GM12873 (cell line): Measurements from ENCODE around the gene ARGFX.

ENCODE experiments used
- CTCF ChIP-seq: IDR thresholded peaks from 2 replicates; pipeline ENCODE4 v1.5.1; 2012; ENCODE audit warnings: low read depth, mild to moderate bottlenecking, moderate library complexity, low read length, control low read depth; ENCODE audit not compliant: insufficient read depth; ENCODE audit errors: missing control alignments

The ARGFX gene

DNA sequence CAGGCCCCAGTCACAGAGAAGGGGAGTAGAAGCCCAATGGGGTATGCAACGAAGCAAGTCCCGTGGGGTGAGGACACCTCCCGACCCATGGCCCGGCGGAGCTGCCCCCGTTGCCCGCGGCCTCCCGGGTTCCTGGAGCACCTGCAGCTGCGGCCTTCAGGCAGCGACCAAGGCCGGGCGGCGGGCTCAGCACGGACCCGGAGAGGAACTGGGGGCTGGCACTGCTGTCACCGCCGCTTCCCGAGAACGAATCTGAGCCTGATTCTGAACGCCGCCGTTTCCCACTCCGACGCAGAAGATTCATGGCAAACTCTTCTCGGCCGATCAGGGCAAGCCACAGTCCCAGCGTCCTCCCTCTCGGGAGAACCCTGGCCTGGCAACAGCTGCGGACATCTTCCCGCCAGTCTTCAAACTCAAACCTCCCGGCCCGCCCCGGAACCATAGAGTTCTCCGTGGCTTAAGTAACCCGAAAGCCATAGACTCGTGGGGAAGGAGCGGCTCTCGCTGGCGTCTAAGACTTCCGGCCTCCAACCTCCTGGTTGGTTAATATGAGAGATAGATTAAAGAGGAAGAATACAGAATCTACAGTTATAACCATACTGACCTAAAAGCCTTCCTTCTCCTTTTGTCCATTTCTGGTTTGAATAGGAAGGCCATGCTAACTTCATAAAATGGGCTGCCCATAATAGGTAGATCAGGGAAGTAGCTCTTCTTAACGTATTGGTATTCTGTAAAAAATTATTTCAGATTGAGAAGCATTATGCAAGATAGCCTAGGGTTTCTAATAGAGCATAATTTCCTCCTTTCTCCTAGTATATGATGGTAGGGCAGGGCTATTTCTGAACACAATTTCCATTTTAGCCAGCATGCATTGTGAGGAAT is 21.9 kb upstream of the ARGFX start, which contains the start of gene POLQ:
Gene POLQ (minus strand): TSS at position 415 of the 882 bp plus-strand sequence. CDS start 111 bp downstream, at position 304.
- TF ChIP-seq CTCF: no peak

DNA sequence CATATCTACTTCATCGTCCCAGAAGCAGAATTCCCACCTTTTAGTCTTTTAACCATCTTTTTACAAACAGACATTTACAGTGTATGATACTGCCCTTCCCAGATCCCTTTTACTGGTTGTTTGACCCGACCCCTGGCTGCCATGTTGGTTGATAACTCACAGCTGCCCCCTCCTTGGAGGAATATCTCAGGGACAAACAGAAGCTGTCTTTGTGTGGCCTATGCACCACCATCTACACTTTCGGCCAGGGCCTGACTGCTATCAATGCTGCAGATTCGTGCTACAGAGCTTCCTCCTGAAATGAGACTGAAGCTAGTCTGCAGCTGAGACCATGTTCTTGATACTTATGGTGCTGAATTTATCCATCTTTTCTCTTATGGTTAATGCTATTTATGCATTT is 15.4 kb upstream of the ARGFX start:
- TF ChIP-seq CTCF: no peak

DNA sequence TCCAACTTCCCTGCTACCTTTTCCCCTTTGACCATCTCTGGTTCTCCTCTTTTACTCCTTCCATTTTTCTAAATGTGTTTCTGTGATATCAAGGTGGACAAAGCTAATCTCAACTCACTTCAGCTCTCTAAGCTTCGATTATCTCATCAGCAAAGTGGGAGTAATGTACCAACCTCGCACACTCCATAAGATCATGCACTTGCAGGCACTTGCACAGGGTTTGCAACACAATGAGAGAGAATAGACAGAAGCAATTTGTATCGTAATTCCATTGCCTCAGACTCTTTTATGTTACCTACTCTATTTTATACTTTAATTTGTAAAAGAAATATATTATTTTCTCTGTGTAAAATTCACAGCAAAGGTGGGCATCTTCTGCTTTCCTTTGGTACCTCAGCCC is 15.0 kb upstream of the ARGFX start:
- no peak for TF ChIP-seq CTCF

GRCh38 chr3:121557426-121557934 is 10.3 kb upstream of the ARGFX start:
- TF ChIP-seq CTCF: no peak

- no peak for TF ChIP-seq CTCF
Measured at GRCh38 chr3:121562148-121562547, 5.6 kb upstream of the ARGFX start.

DNA sequence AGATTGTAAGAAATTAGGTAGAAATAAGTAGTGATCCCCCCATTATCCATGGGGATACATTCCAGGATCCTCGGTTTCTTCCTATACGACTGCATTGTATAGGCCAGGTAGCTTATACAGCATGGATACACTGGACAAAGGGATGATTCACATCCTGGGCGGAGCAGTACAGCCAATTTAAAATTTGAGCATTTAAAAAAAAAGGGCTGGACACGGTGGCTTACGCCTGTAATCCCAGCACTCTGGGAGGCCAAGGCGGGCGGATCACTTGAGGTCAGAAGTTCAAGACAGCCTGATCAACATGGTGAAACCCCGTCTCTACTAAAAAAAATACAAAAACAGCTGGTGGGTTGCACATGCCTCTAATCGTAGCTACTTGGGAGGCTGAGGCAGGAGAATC is 976 bp upstream of the ARGFX start:
- TF ChIP-seq CTCF: no peak

DNA sequence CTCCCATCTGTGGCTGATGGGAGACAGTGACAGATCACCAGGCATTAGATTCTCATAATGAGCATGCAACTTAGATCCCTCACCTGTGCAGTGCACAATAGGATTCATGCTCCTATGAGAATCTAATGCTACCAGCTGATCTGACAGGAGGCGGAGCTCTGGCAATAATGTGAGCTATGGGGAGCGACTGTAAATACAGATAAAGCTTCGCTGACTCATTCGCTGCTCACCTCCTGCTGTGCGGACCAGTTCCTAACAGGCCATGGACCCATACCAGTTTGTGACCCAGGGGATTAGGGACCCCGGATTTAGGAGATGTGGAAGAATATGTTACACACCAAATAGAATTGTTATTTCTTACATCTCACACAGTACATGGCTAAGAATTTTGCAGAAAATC is 6.7 kb downstream of the ARGFX start:
- no peak for TF ChIP-seq CTCF
